NCI-H446 treated with DMSO at 0.1 percent for 48 hours (cell line): ENCODE data around the gene MOGAT2.
"Not testable (repeated sequence)": the region's sequence is repeated elsewhere in the genome, so short reads cannot be mapped to it uniquely, and the experiment has no call there.

ENCODE experiments used
- DNase-seq: peaks from one replicate; lab custom pipeline; 2025; lab: John Stamatoyannopoulos, UW

MOGAT2 gene

GRCh38 chr11:75717608-75718418 is at the start of gene MOGAT2:
MOGAT2 (plus strand) TSS chr11:75717838; CDS start chr11:75717889, 51 bp downstream.
- no peak for DNase-seq

- no peak for DNase-seq
Measured at GRCh38 chr11:75668451-75669297, 49.0 kb upstream of the MOGAT2 start, which contains the start of gene MAP6. MAP6 (minus strand) TSS chr11:75669038; CDS start chr11:75668369, 669 bp downstream.

GRCh38 chr11:75673977-75674582 is 43.6 kb upstream of the MOGAT2 start:
- DNase-seq = no peak

- DNase-seq = no peak
Measured at GRCh38 chr11:75677275-75677674, 40.4 kb upstream of the MOGAT2 start.

GRCh38 chr11:75677909-75678308 is 39.7 kb upstream of the MOGAT2 start:
- no peak for DNase-seq

GRCh38 chr11:75678620-75679259 is 38.9 kb upstream of the MOGAT2 start:
- DNase-seq = no peak

- no peak for DNase-seq
Measured at GRCh38 chr11:75679566-75679965, 38.1 kb upstream of the MOGAT2 start.

GRCh38 chr11:75683856-75684255 is 33.8 kb upstream of the MOGAT2 start:
- DNase-seq = not testable (repeated sequence)

GRCh38 chr11:75689863-75690609 is 27.6 kb upstream of the MOGAT2 start:
- no peak for DNase-seq

- no peak for DNase-seq
Measured at GRCh38 chr11:75691804-75692203, 25.8 kb upstream of the MOGAT2 start.

- no peak for DNase-seq
Measured at GRCh38 chr11:75697906-75698581, 19.6 kb upstream of the MOGAT2 start.

GRCh38 chr11:75700940-75701339 is 16.7 kb upstream of the MOGAT2 start:
- DNase-seq = no peak

- no peak for DNase-seq
Measured at GRCh38 chr11:75703695-75704237, 13.9 kb upstream of the MOGAT2 start.

GRCh38 chr11:75705541-75705940 is 12.1 kb upstream of the MOGAT2 start:
- DNase-seq = no peak

GRCh38 chr11:75706260-75706729 is 11.3 kb upstream of the MOGAT2 start:
- no peak for DNase-seq

- DNase-seq = no peak
Measured at GRCh38 chr11:75714211-75714610, 3.4 kb upstream of the MOGAT2 start.

GRCh38 chr11:75715688-75716087 is 1.9 kb upstream of the MOGAT2 start:
- DNase-seq = no peak

GRCh38 chr11:75716659-75717058 is 979 bp upstream of the MOGAT2 start:
- no peak for DNase-seq

GRCh38 chr11:75718419-75719339 is 1.0 kb downstream of the MOGAT2 start:
- DNase-seq = no peak
